ENCODE results near the gene NSRP1.

DNA sequence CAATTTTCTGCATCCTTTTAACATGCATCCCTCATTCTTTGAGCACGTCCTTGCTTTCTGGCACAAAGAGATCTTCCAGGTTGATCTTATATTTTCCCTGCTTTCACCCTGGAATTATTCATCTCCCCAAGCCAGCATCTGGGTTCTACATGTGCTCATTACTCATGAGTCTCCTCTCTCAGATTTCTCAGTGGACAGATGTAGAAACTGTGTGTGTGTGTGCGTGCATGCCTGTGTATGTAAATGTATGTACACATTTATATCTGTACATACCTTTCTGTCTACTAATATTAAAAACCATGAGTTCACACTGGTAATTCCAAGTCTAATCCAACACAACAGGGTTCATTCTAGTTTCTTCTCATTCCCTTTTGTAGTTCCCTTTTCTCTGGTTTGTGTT, 41.9 kb upstream of the NSRP1 start:
- TF ChIP-seq, protein P1, sequence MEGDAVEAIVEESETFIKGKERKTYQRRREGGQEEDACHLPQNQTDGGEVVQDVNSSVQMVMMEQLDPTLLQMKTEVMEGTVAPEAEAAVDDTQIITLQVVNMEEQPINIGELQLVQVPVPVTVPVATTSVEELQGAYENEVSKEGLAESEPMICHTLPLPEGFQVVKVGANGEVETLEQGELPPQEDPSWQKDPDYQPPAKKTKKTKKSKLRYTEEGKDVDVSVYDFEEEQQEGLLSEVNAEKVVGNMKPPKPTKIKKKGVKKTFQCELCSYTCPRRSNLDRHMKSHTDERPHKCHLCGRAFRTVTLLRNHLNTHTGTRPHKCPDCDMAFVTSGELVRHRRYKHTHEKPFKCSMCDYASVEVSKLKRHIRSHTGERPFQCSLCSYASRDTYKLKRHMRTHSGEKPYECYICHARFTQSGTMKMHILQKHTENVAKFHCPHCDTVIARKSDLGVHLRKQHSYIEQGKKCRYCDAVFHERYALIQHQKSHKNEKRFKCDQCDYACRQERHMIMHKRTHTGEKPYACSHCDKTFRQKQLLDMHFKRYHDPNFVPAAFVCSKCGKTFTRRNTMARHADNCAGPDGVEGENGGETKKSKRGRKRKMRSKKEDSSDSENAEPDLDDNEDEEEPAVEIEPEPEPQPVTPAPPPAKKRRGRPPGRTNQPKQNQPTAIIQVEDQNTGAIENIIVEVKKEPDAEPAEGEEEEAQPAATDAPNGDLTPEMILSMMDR (optimal IDR thresholded peaks at IDR 0.05 in 1 of 3, IDR thresholded peaks at IDR 0.05 in 1 of 3, conservative IDR thresholded peaks at IDR 0.05 in 1 of 3; ENCODE audit: extremely low read depth in 1 of 3, insufficient read depth in 2 of 3, low read length in 3 of 3) = no peak
- TF ChIP-seq EZH2 (IDR thresholded peaks at IDR 0.05; ENCODE audit: low read length) = no peak

Measured in keratinocyte (primary cell).